ENCODE results near the gene CRADD.
"Not testable (repeated sequence)": the region's sequence is repeated elsewhere in the genome, so short reads cannot be mapped to it uniquely, and the experiment has no call there.

Gene CRADD

GRCh38 chr12:93880853-93881522, 203.8 kb downstream of the CRADD start:
- DNase-seq (ENCODE audit: low read depth) = no peak
- no peak overlapping the region for H3K4me3 ChIP-seq (ENCODE audit: low read length)
- TF ChIP-seq CTCF (conservative IDR thresholded peaks at IDR 0.05; ENCODE audit: low read depth, low read length) = no peak

- no peak for DNase-seq (ENCODE audit: low read depth)
- TF ChIP-seq CTCF (conservative IDR thresholded peaks at IDR 0.05; ENCODE audit: low read depth, low read length) = no peak
- no peak overlapping the region for H3K4me3 ChIP-seq (ENCODE audit: low read length)
These were observed 205.6 kb downstream of the CRADD start for GRCh38 chr12:93882763-93883162.

- DNase-seq (ENCODE audit: low read depth) = no peak
- TF ChIP-seq CTCF (conservative IDR thresholded peaks at IDR 0.05; ENCODE audit: low read depth, low read length) = no peak
- no peak overlapping the region for H3K4me3 ChIP-seq (ENCODE audit: low read length)
These were observed 206.4 kb downstream of the CRADD start for GRCh38 chr12:93883436-93884154.

GRCh38 chr12:93884794-93885460, 207.8 kb downstream of the CRADD start:
- no peak for TF ChIP-seq CTCF (conservative IDR thresholded peaks at IDR 0.05; ENCODE audit: low read depth, low read length)
- peak; percentile 43 for DNase-seq (ENCODE audit: low read depth)
- H3K4me3 ChIP-seq (ENCODE audit: low read length) = no peak overlapping the region

- H3K4me3 ChIP-seq (ENCODE audit: low read length); DNase-seq (ENCODE audit: low read depth): not testable (repeated sequence)
These were observed 208.9 kb downstream of the CRADD start for GRCh38 chr12:93885973-93886532.

GRCh38 chr12:93886533-93887511, 209.6 kb downstream of the CRADD start:
- no peak overlapping the region for H3K4me3 ChIP-seq (ENCODE audit: low read length)

More at GRCh38 chr12:93886533-93887511, 209.6 kb downstream of the CRADD start:
- peak; percentile 88 for DNase-seq (ENCODE audit: low read depth)
- no peak for TF ChIP-seq CTCF (conservative IDR thresholded peaks at IDR 0.05; ENCODE audit: low read depth, low read length)
